ACC112 (cell line): ENCODE data around the gene DAB1.

Experiments
- H2AFZ ChIP-seq: fragments of 200-600 bp; sonication (generic); one replicate; pipeline ENCODE4 v1.6.0; 2017; ENCODE audit warnings: antibody characterized with exemption, low read length; ENCODE audit not compliant: unreplicated experiment
- H3K27ac ChIP-seq: fragments of 200-600 bp; sonication (generic); 2 replicates; pipeline ENCODE4 v1.5.1; 2014; ENCODE audit warnings: low read depth, mild to moderate bottlenecking, antibody characterized with exemption, low read length, moderate library complexity
- H3K27me3 ChIP-seq: fragments of 200-600 bp; sonication (generic); 2 replicates; pipeline ENCODE4 v1.6.1; 2014; ENCODE audit warnings: mild to moderate bottlenecking, antibody characterized with exemption, low read length, moderate library complexity, mixed read lengths; ENCODE audit not compliant: insufficient read depth
- H3K36me3 ChIP-seq: fragments of 200-600 bp; sonication (generic); 2 replicates; pipeline ENCODE4 v1.6.1; 2016; ENCODE audit warnings: mild to moderate bottlenecking, antibody characterized with exemption, low read length, moderate library complexity, mixed read lengths; ENCODE audit not compliant: insufficient read depth
- H3K4me1 ChIP-seq: fragments of 200-600 bp; sonication (generic); one replicate; pipeline ENCODE4 v1.6.1; 2016; ENCODE audit warnings: low read length, mixed read lengths; ENCODE audit not compliant: insufficient read depth, unreplicated experiment, control insufficient read depth
- H3K4me3 ChIP-seq: fragments of 200-600 bp; sonication (generic); 2 replicates; pipeline ENCODE4 v1.5.1; 2014; ENCODE audit warnings: mild to moderate bottlenecking, low read depth, low read length
- H3K79me2 ChIP-seq: fragments of 200-600 bp; sonication (generic); one replicate; pipeline ENCODE4 v1.6.0; 2016; ENCODE audit warnings: low read length; ENCODE audit not compliant: control insufficient read depth, unreplicated experiment, insufficient read depth

DAB1 gene

DNA sequence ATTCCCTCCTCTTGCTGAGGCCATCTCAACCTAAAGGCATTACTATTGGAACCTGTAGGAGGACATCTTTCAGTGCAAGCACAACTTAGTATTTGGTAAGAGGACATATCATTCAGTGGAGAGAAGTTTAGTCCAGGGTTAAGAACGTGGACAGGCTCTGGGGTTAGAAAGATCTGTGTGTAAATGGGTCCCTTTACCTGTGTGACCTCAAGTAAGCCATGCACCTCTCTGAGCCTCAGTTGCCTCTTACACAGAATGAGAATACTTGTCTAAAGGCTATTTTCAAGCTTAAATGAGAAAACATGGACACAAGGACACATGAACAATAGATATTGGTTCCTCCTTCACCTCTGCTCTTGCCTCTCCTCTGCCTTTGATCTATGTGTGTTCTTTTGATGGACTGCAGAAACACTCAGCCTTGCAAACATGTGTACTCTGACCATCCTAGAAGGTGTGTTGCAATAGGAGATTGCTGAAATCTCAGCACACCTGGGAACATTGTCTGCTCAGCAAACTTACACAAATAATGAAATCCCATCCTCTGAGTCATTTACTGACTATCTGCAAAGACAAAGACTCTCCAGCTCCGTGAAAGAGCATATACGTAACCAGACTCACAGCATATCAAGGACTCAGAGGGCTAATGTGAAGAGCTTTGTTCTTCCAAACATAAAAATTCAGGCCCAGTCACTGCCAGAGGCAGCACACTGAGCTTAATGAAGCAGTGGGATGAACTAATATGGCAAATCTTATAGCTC lies 143.8 kb downstream of the DAB1 start:
- no peaks in the 10 kb centered on the region for H3K27me3 ChIP-seq
- no peak overlapping the region for H3K27ac ChIP-seq
- no peak overlapping the region for H3K4me3 ChIP-seq
- no peaks in the 10 kb centered on the region for H3K36me3 ChIP-seq
- no peak overlapping the region for H2AFZ ChIP-seq
- no peaks in the 10 kb centered on the region for H3K79me2 ChIP-seq
- H3K4me1 ChIP-seq = no peaks in the 10 kb centered on the region

DNA sequence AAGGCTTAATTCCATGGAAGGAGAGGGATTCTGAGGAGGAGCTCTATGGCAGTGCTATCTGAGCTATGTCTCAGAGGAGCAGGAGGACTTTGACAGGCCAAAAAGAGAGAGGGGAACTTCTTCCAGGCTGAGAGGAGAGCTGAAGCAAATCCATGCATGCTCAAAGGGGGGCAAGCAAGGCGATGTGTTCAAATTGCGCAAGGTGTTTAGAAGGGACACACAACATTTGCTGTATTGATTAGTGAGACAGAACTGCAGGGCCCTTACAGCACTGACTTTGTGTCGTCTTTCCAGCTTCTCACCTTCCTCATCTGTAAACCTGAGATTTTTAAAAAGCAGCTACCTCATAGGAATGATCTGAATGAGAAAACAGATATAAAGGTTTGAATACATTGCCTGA lies 145.3 kb downstream of the DAB1 start:
- no peak overlapping the region for H2AFZ ChIP-seq
- no peaks in the 10 kb centered on the region for H3K4me1 ChIP-seq
- no peak overlapping the region for H3K4me3 ChIP-seq
- no peaks in the 10 kb centered on the region for H3K79me2 ChIP-seq
- no peak overlapping the region for H3K27ac ChIP-seq
- H3K36me3 ChIP-seq = no peaks in the 10 kb centered on the region
- H3K27me3 ChIP-seq = no peaks in the 10 kb centered on the region

DNA sequence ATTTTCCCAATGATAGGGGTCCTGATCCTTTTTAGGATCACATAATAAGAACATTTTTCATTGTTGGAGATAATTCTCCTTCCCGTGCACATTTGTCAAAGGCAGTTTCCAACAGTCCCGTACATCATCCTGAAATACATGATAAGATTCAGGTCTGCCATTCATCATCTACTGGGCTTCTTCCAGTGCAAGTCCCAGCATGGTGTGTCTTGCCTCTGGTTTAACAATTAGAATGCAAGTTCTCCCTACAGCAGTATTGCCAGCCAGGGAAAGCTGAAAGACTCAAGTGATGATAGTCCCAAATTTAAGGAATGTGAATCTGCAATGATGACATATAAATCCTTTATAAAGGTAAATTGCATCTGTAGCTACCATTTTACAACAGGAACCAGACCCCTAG lies 146.2 kb downstream of the DAB1 start:
- no peaks in the 10 kb centered on the region for H3K79me2 ChIP-seq
- H3K27me3 ChIP-seq = no peaks in the 10 kb centered on the region
- no peaks in the 10 kb centered on the region for H3K36me3 ChIP-seq
- H2AFZ ChIP-seq = no peak overlapping the region
- H3K4me1 ChIP-seq = no peaks in the 10 kb centered on the region
- no peak overlapping the region for H3K27ac ChIP-seq
- H3K4me3 ChIP-seq = no peak overlapping the region

DNA sequence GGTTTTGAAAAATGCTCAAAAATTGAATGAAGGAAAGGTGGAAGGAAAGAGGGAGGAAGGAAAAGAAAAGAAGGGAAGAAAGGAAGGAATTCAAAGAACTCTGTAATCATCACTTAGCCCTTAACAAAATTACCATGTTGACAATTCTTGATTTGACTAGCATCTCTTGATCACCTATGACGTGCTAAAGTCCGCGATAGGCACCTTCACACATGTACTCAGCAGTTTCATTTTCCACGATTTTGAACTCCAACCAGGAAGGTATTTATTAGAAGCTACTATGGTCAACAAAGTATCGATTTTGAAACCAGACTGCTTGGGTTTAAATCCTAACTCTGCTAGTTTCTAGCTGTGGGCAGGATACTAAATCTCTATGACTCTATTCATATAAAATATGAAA lies 146.9 kb downstream of the DAB1 start:
- H3K36me3 ChIP-seq = no peaks in the 10 kb centered on the region
- H3K79me2 ChIP-seq = no peaks in the 10 kb centered on the region
- no peaks in the 10 kb centered on the region for H3K4me1 ChIP-seq
- no peak overlapping the region for H2AFZ ChIP-seq
- no peak overlapping the region for H3K27ac ChIP-seq
- H3K27me3 ChIP-seq = no peaks in the 10 kb centered on the region
- no peak overlapping the region for H3K4me3 ChIP-seq

DNA sequence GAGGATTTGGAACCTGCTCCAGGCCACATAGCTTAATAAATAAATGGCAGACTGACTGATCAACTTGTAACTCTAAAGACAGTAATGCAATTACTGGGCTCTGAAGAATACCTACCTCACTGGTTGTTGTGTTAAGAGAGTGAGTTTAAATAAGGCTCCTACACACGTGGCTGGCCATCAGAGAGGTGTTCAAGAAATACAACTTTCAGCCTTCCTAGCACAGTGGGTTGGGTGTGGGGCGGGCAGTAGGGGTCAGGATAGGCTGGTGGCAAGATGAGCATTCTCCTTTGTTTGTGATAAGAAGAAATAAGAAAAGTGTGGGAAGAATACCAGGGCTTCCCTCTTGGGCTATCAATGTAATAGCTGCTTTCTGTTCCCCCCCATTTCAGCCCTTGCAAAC lies 151.3 kb downstream of the DAB1 start:
- H3K27ac ChIP-seq = no peak overlapping the region
- H3K4me1 ChIP-seq = no peaks in the 10 kb centered on the region
- no peak overlapping the region for H3K4me3 ChIP-seq
- H3K79me2 ChIP-seq = no peaks in the 10 kb centered on the region
- no peak overlapping the region for H2AFZ ChIP-seq
- no peaks in the 10 kb centered on the region for H3K36me3 ChIP-seq
- H3K27me3 ChIP-seq = no peaks in the 10 kb centered on the region

DNA sequence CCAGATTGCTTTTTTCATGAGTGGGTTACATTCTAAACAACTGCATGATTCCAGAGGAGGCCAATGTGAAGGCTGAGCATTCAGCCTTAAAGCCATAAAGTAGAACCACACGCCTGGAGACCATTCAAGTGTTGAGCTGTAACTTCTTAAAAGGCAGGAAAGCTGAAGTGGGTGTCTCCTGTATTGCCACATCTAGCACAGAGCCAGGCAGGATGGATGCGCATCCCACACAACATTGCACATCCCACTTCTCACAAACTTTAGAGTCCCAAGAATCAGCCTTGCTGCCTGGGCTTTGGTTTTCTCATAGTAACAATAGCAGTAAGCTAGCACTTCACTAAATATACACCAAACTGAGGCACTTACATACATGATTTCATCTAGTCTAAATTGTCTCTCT lies 151.7 kb downstream of the DAB1 start:
- H3K79me2 ChIP-seq = no peaks in the 10 kb centered on the region
- no peaks in the 10 kb centered on the region for H3K27me3 ChIP-seq
- H3K4me1 ChIP-seq = no peaks in the 10 kb centered on the region
- H3K36me3 ChIP-seq = no peaks in the 10 kb centered on the region
- no peak overlapping the region for H3K4me3 ChIP-seq
- no peak overlapping the region for H3K27ac ChIP-seq
- H2AFZ ChIP-seq = no peak overlapping the region

DNA sequence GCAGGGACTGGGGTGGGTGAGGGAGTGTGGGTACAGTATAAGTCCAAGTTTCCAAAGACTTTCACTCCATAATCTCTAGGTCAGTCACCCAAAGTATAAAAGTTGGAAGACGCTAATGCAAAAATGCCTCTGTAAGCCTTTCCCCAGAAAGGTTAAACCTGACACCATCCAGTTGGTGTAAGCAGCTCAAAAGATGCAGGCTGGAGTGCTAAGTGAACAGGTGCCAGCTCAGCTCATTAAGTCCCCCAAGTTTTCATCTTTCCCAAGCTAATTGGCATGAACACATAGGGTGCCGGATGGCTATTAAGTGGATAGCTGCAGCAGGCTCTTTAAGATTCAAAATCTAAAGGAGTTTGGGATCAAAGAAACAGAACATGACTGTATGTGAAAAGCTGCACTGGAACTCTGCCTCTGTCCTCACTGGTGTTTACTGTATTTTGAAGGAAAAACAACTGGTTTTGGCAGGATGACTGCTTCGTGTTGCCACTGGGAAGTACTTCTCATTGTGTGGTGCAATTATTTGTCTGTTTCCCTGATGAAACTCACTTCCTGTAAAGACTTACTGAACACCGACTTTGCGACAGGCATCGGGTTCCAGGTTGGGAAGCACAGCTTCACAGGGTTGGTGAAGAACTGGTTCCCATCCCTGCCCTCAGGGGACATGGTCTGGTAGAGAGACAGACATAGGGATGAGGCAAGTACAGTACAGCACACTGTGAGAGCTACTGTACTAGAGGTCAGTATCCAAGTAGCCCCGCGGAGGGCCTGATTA lies 152.7 kb downstream of the DAB1 start:
- Histone ChIP-seq H3K27ac (no peak overlapping the region), H3K36me3 (no peaks in the 10 kb centered on the region), H3K27me3 (no peaks in the 10 kb centered on the region), H3K4me1 (no peaks in the 10 kb centered on the region), H2AFZ (no peak overlapping the region), H3K4me3 (no peak overlapping the region), H3K79me2 (no peaks in the 10 kb centered on the region)

DNA sequence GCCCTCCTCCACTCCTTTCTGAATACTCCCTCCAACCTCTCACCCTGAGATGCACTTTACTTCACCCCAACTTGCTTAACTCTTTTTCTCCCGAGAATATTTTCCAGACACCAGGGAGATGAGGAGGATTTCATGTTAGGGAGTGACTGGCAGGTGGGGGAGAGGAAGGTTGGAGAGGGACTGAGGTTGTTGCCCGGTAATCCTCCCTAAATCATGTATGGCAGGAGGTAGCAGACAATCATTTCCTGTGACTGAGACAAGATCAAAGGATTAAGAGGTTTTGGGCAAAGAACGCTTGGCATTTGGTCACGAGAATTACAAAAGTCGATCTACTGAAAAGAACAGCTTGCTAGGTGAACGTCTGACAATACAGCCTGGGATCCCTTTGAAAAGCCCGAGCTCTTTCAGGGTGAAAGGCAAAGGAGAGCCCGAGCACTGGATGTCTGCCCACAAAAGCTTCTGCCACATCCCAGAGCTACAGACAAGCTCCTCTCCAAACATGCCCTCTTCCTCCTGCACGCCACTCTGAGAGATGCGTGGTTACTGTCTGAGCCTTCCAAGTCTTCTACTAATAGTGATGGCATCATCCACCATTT lies 154.1 kb downstream of the DAB1 start:
- Histone ChIP-seq H3K36me3 (no peaks in the 10 kb centered on the region), H3K27me3 (no peaks in the 10 kb centered on the region), H2AFZ (no peak overlapping the region), H3K4me3 (no peak overlapping the region), H3K79me2 (no peaks in the 10 kb centered on the region), H3K27ac (no peak overlapping the region), H3K4me1 (no peaks in the 10 kb centered on the region)

DNA sequence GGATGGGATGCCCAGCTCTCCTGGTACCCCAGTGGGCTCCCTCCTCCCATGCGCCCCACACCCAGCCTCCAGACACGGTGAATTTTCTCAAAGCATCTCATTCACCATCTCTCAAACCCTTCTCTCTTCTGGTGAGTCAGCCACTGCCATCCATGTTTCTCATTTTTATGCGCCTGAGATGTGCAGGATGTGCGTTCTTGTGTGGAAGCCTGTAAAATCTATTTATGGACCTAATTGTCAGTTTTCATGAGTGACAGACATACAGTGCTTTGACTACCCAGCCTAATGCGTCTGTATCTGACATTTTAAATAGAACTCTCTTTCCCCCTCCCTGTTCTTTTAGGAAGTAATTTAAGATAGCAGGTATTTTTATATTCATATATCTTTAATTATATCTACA lies 158.8 kb downstream of the DAB1 start:
- Histone ChIP-seq H3K4me3 (no peak overlapping the region), H3K27me3 (no peaks in the 10 kb centered on the region), H3K36me3 (no peaks in the 10 kb centered on the region), H2AFZ (no peak overlapping the region), H3K27ac (no peak overlapping the region), H3K4me1 (no peaks in the 10 kb centered on the region), H3K79me2 (no peaks in the 10 kb centered on the region)

DNA sequence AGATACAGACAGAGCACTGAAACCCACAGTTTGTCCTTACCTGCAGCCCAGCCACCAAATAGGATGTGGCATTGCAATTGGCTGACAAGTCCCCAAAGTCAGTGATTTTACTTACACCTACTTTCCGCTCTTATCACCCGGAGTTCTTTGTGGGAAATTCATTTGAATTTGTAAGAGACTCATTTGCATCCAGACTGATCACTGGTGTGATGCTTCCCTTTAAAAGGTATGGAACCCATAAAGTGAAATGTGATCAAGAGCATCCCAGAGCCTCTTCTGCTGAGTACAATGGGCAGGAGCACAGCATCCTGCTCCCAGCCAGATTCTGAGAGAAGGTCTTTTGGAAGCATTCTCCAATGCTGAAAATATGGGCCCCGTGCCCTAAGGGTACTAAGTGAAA lies 161.4 kb downstream of the DAB1 start:
- H3K79me2 ChIP-seq = no peaks in the 10 kb centered on the region
- no peak overlapping the region for H2AFZ ChIP-seq
- H3K27ac ChIP-seq = no peak overlapping the region
- no peaks in the 10 kb centered on the region for H3K4me1 ChIP-seq
- H3K4me3 ChIP-seq = no peak overlapping the region
- no peaks in the 10 kb centered on the region for H3K27me3 ChIP-seq
- no peaks in the 10 kb centered on the region for H3K36me3 ChIP-seq
